ENCODE data around the gene OR9G1.
"Not testable (repeated sequence)": the region's sequence is repeated elsewhere in the genome, so short reads cannot be mapped to it uniquely, and the experiment has no call there.

Gene OR9G1

GRCh38 chr11:56698795-56699194 lies at the start of gene OR9G1:
Gene OR9G1 (plus strand): TSS chr11:56699095. CDS start chr11:56700388, 1,293 bp downstream.
- Histone ChIP-seq H3K79me2 (no peaks in the 10 kb centered on the region), H3K4me3 (ENCODE audit: low read depth, low read length) (no peak within 1 kb of the TSS)

GRCh38 chr11:56659755-56660154 lies 39.1 kb upstream of the OR9G1 start:
- H3K27ac ChIP-seq, result no peak overlapping the region

More at GRCh38 chr11:56698795-56699194, at the start of gene OR9G1:
- H3K9ac ChIP-seq, result no peak within 1 kb of the TSS
- H3K27me3 ChIP-seq (ENCODE audit: control insufficient read depth, insufficient read depth, low read length), result no peaks in the 10 kb centered on the region
- H3K9me3 ChIP-seq (ENCODE audit: control insufficient read depth, low read length), result no peaks in the 10 kb centered on the region
- no peak within 1 kb of the TSS for H3K4me2 ChIP-seq (ENCODE audit: low read length)
- no peak within 1 kb of the TSS for H3K27ac ChIP-seq
- no peaks in the 10 kb centered on the region for H3K36me3 ChIP-seq (ENCODE audit: control insufficient read depth, insufficient read depth, low read length)
- no peaks in the 10 kb centered on the region for H3K4me1 ChIP-seq
- no peak for TF ChIP-seq CTCF (IDR thresholded peaks at IDR 0.05)
- H2AFZ ChIP-seq, result no peak within 1 kb of the TSS

GRCh38 chr11:56663386-56663785 lies 35.5 kb upstream of the OR9G1 start, which contains the start of gene OR5AR1:
Gene OR5AR1 (plus strand): TSS chr11:56663686. CDS start chr11:56663686, 0 bp downstream.
- Histone ChIP-seq H3K4me1 (no peaks in the 10 kb centered on the region), H3K4me3 (ENCODE audit: low read depth, low read length) (no peak within 1 kb of the TSS), H3K9ac (no peak within 1 kb of the TSS), H2AFZ (no peak within 1 kb of the TSS), H3K27ac (no peak within 1 kb of the TSS), H3K27me3 (ENCODE audit: control insufficient read depth, insufficient read depth, low read length) (no peaks in the 10 kb centered on the region), H3K79me2 (no peaks in the 10 kb centered on the region), H3K4me2 (ENCODE audit: low read length) (no peak within 1 kb of the TSS), H3K36me3 (ENCODE audit: control insufficient read depth, insufficient read depth, low read length) (no peaks in the 10 kb centered on the region), H3K9me3 (ENCODE audit: control insufficient read depth, low read length) (no peaks in the 10 kb centered on the region)
- TF ChIP-seq CTCF (IDR thresholded peaks at IDR 0.05), result no peak

More at GRCh38 chr11:56659755-56660154, 39.1 kb upstream of the OR9G1 start:
- Histone ChIP-seq H3K27me3 (ENCODE audit: control insufficient read depth, insufficient read depth, low read length) (no peaks in the 10 kb centered on the region), H3K4me2 (ENCODE audit: low read length) (no peak overlapping the region), H3K9me3 (ENCODE audit: control insufficient read depth, low read length) (no peaks in the 10 kb centered on the region), H2AFZ (no peak overlapping the region), H3K9ac (no peak overlapping the region), H3K4me1 (no peaks in the 10 kb centered on the region), H3K4me3 (ENCODE audit: low read depth, low read length) (no peak overlapping the region), H3K79me2 (no peaks in the 10 kb centered on the region), H3K36me3 (ENCODE audit: control insufficient read depth, insufficient read depth, low read length) (no peaks in the 10 kb centered on the region)
- TF ChIP-seq CTCF (IDR thresholded peaks at IDR 0.05), result no peak

- H3K9ac ChIP-seq, result no peak overlapping the region
- TF ChIP-seq CTCF (IDR thresholded peaks at IDR 0.05), result no peak
- H3K27ac ChIP-seq, result no peak overlapping the region
- H2AFZ ChIP-seq, result no peak overlapping the region
- H3K9me3 ChIP-seq (ENCODE audit: control insufficient read depth, low read length), result no peaks in the 10 kb centered on the region
- H3K4me3 ChIP-seq (ENCODE audit: low read depth, low read length), result no peak overlapping the region
- H3K79me2 ChIP-seq, result no peaks in the 10 kb centered on the region
- no peaks in the 10 kb centered on the region for H3K36me3 ChIP-seq (ENCODE audit: control insufficient read depth, insufficient read depth, low read length)
- H3K4me2 ChIP-seq (ENCODE audit: low read length), result no peak overlapping the region
- no peaks in the 10 kb centered on the region for H3K27me3 ChIP-seq (ENCODE audit: control insufficient read depth, insufficient read depth, low read length)
- H3K4me1 ChIP-seq, result no peaks in the 10 kb centered on the region
These were observed 27.9 kb upstream of the OR9G1 start for GRCh38 chr11:56670984-56671383.

GRCh38 chr11:56688554-56689100 lies 10.3 kb upstream of the OR9G1 start:
- no peak overlapping the region for H3K4me3 ChIP-seq (ENCODE audit: low read depth, low read length)
- no peaks in the 10 kb centered on the region for H3K4me1 ChIP-seq
- no peaks in the 10 kb centered on the region for H3K79me2 ChIP-seq
- H3K36me3 ChIP-seq (ENCODE audit: control insufficient read depth, insufficient read depth, low read length), result no peaks in the 10 kb centered on the region
- H3K9ac ChIP-seq, result no peak overlapping the region
- TF ChIP-seq CTCF (IDR thresholded peaks at IDR 0.05), result no peak
- H3K27ac ChIP-seq, result no peak overlapping the region
- H3K4me2 ChIP-seq (ENCODE audit: low read length), result no peak overlapping the region
- H3K9me3 ChIP-seq (ENCODE audit: control insufficient read depth, low read length), result no peaks in the 10 kb centered on the region
- H2AFZ ChIP-seq, result no peak overlapping the region
- no peaks in the 10 kb centered on the region for H3K27me3 ChIP-seq (ENCODE audit: control insufficient read depth, insufficient read depth, low read length)

GRCh38 chr11:56691179-56691578 lies 7.7 kb upstream of the OR9G1 start:
- H2AFZ ChIP-seq; H3K4me1 ChIP-seq; H3K36me3 ChIP-seq (ENCODE audit: control insufficient read depth, insufficient read depth, low read length); H3K9ac ChIP-seq; H3K4me2 ChIP-seq (ENCODE audit: low read length); H3K27ac ChIP-seq; H3K79me2 ChIP-seq; H3K9me3 ChIP-seq (ENCODE audit: control insufficient read depth, low read length); H3K4me3 ChIP-seq (ENCODE audit: low read depth, low read length); H3K27me3 ChIP-seq (ENCODE audit: control insufficient read depth, insufficient read depth, low read length): not testable (repeated sequence)
